ENCODE measurements around the gene SYT9.

GRCh38 chr11:7462706-7463105, 211.0 kb downstream of the SYT9 start:
- TF ChIP-seq CTCF (IDR thresholded peaks at IDR 0.05) (no peak), POLR2A (IDR thresholded peaks at IDR 0.05) (no peak), EP300 (IDR thresholded peaks at IDR 0.05) (no peak), POLR2AphosphoS5 (IDR thresholded peaks at IDR 0.05) (no peak)
